Superior temporal gyrus (tissue), 1 donor: ENCODE data around the gene CHD5.

Experiments used
- DNase-seq: peaks from one replicate; pipeline ENCODE4 v3.0.0-alpha.2; 2016; ENCODE audit errors: extremely low spot score

The CHD5 gene

DNA sequence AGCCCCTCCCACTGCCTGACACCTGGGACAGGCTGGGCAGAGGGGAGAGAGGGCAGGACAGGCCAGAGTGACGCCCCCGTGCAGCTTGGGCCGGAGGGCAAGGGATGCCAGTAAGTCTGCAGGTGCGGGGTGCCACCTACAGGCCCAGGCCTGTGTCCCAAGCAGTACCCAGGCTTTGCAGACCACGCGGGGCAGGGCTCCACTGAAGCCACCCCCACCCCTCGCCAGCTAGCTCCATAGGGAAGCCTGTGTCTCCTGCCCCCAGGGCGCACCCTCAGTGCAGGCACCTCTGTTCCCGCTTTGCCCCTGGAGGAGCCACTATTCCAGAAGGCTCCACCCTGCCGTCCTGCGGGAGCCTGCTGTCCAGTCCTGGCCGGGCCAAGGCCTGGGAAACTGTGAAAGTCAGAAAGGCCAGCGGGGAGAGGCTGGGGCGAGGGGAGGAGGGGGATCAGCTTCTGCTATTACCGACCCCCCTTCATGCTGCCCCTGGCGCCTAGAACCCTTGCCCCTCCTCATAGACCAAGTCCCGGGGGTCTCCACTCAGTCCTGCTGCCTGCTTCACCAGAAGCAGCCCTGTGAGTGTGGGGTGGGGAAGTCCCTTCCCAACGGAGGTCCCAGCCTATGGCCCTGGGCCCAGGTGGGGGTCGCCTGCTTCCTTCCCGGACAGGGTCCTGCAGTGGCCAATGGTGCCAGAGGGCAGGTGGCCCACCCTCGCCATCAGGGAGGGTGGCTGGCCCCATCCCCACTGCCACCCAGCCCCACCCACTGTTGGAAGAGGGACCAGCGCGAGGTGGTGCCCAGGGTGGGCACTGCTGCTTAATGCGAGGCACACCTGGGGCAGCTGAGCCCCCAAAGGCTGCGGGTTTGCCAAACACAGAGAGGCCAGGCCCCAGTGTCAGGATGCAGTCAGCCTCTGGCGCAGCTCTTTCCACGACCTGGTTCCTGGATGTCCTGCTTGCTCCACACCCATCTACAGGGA is 80.0 kb downstream of the CHD5 start:
- DNase-seq, result no peak

DNA sequence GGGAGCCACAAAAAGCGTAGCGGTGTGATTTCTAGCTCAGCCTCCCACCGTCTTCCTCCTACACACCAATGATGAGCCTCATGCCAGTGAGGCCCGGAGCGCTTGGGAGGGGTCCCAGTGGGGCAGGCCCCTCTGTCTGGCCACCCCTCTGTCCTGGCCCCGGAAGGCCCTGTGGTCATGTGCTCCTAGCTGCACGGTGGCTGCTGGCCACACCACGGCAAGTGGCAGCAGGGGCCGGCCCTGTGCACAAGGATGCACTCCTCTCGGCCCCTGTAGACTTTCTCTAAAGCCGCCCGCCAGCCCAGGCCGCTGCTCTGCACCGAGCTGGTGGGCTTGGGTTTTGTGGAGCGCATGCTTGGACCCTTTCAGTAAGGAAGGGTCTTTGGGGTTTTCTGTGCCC is 80.8 kb downstream of the CHD5 start:
- DNase-seq, result no peak

DNA sequence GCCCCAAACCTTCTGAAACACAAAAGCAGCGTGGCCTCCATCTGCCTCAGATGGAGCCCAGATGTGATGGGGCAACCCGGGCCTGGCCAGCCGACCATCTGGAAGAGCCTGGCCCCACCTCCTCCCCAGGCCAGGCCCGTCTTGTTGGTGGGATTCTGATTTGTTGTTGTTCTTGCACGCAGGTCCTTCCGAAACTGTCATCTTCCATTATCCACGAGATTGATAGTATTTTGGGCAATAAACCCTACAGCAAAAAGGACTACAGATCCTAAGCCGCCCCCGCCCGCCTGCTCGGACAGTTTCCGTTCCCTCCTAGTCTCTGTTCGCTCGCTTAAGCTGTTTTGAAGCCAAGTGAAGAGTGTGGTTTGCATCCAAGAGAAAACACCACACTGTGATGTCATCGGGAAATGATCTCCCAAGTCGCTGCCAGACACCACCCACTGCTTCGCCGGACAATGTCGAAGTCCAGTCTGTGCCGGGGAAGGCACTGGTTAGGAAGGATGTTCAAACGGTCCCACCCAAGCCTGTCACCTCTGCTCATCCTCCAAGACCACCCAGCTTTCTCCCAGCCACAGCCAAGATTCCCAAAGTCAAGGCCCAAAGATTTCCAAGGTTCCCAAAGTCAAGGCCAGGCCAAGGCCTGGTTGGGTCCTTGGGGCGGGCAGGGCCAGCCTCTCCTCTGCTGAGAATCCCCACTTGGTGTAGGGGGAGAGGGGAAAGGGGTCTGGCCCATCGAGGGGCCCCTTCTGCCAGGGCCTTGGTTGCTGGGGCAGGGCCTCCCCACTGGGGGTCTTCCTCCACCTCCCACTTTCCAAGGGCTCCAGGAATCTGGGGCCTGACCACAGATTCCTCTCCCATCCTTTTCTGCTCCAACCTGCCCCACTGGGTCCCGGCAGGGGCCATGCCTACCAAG is 81.6 kb downstream of the CHD5 start:
- DNase-seq, result no peak

DNA sequence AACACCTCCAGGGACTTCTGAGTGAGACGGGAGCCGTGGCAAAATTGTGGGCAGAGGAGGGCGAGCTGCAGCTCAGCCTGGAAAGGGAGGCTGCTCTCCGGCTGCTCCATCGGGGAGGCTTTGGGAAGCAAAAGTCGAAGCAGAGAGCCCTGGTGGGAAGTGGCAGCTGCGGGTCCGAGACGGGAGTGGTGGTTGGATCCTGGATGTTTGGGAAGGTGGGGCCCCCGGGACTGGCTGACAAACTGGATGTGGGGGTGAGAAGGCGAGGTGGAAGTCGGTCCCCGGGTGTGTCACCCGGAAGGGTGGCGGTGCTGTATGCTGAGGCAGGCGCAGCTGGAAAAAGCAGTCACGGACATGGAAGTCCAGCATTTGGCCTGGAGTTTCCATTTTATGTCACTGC is 82.3 kb downstream of the CHD5 start:
- DNase-seq, result no peak

DNA sequence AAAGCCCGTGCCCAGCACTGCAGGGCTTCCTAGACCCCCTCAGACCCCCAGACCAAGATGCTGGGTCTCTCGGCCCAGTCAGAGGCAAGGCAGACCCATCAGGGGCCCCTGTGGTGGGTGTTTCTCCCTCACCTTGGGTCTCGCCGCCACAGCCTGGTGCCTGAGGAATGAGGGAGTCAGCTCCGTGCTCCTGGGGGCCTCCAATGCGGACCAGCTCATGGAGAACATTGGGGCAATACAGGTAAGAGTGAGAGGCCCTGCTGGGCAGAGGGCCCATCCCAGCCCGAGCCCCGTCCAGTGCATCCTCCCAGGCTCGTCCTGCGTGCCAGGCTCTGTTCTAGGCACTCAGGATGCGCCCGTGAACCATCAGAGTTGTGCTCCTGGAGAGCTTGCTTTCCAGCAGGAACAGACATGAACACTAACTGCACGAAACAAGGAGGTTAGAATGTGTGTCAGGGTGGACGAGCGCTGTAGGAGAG is 83.0 kb downstream of the CHD5 start:
- DNase-seq, result no peak

DNA sequence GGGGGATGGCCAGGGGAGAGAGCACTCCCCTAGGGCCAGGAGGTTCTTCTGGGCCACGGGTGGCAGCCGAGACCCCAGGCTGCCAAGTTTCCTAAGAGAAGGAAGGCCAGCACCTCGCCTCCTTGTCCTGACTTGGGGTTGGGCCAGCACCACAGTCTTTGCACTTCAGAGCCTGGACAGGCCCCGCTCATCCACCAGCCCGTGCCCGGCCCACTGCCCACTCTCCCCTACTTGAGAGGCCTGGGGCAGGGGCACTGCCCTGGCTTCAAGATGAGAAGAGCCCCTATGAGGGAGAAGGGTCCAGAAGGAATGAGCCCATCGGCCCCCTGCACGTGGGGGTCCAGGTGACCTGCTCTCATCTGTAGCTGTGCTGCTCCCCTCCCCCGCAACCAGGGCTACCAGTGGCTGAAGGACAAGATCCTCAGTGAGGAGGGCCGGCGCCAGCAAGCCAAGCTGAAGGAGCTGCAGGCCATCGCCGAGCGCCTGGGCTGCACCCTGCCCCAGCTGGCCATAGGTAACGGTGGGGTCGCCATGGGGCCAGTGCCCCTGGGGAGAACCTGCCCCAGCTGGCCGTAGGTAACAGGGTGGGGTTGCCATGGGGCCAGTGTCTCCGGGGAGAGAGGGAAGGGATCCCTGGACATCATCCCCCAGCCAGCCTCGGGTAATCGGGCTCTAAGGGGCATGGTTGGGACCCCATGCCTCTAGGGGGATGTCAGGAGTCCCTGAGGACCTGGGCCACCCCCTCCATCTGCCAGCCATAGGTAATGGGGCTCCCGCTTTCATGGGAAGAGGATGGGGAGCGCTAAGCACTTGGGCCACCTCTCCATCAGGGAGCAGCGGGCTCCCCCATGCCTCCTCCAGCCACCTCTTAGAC is 83.6 kb downstream of the CHD5 start:
- no peak for DNase-seq

DNA sequence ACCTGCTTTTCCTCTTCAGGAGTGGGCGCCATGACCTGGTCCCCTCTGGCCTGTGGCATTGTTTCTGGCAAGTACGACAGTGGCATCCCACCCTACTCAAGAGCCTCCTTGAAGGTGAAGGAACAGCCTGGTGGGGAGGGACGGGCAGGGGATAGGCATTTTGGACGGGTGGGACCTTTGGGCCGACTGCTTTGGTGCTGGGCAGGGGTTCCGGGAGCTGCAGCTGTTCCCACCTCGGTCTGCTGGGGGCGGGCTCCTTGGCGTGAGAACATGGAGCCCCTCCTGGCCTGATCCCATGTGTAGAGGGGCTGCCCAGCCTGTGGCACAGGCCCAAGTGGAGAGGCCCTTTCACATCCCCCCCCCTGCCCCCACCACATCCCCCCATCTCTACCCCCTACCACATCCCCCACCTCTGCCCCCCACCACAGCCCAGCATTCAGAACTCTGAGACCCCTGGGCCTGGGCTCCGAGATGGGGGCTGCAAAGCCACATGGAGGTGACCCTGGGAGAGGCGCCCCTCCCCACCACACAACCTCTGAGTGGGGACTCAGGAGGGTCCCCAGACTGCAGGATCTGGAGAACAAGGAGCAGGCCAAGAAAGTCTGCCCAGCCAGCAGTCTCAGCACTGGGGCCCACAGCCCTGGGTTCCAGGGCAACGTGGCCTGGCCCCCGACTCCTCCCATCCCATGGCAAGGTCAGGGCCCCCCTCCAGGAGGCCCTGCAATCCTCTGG is 84.4 kb downstream of the CHD5 start:
- DNase-seq, result no peak

DNA sequence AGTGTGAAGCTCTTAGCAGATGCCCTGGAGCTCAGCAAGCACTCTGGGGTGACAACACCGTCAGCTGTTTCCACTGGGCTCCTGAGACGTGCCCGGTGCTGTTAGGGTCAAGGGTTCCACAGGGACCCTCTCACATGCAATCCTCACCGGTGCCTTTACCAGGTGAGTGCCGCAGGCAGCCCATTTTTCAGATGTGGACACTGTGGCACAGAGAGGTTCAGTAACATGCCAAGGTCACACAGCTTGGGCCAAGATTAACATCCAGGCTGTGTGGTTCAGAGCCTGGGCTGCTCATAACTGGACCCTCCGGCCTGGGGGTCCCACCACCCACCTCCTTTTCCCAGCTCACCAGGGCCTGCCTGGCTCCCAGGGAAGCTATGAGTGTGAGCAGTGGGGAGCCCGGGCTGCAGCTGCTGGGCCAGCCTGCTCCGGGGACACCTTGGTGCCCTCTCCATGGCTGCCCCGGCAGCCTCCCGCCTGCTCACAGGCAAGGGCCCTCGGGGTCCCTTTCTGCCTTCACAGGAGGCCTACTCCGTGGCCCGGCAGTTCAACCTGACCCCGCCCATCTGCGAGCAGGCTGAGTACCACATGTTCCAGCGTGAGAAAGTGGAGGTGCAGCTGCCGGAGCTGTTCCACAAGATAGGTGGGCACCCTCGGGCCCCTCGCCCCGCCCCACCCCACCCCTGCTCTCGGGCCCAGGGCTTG is 85.2 kb downstream of the CHD5 start:
- DNase-seq, result no peak

DNA sequence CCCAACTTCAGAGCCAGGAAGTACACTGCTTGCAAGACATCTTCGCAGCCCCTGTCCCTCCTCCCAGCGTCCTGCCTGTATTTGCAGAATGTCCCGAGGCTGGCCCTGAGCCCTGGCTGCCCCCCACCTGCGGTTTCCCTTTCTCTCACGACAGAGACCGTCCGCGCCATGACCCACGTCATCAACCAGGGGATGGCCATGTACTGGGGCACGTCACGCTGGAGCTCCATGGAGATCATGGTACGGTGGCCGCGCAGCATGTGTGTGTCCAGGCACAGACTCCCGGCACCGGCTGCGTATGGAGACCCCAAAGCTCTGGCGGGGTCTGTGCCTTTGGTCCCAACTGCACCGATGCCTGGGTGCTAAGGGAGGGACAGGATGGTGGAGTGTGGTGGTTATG is 85.9 kb downstream of the CHD5 start:
- no peak for DNase-seq

DNA sequence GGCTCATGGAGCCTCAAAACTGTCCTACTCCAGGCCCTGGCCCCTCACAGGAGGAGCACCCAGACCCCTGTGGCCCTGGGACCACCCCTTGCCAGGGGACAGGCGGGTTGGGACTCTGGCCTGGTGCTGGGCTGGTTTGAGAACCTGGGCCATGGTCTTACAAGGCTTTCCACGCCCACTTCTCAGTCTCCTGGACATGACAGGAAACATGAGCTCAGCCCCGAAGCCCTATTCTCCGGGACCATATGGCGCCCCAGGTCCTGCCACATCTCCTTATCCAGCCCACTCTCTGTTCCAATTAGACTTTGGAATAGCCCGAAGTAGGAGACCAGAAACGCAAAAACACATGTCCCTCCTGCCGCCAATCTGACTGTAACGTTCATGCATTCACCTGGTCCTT is 86.5 kb downstream of the CHD5 start:
- no peak for DNase-seq

DNA sequence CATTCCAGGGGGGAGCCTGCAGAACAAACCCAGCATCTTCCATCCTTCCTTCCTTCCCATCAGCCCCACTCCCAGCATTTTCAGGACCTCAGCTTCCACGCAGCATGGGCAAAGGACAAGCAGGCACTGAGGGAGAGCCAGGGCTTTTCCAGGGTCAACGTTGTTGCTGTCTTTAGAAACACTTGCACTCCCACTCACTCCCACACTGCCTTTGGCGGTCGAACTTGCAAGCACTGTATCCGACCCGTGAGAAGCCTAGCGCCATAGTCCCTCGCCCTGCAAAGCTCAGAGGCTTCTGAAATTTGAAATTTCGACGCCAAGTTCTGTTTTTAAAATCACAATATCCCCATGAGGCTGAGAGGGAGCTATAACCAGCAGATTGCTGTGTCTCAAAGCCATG is 87.0 kb downstream of the CHD5 start:
- DNase-seq, result no peak

DNA sequence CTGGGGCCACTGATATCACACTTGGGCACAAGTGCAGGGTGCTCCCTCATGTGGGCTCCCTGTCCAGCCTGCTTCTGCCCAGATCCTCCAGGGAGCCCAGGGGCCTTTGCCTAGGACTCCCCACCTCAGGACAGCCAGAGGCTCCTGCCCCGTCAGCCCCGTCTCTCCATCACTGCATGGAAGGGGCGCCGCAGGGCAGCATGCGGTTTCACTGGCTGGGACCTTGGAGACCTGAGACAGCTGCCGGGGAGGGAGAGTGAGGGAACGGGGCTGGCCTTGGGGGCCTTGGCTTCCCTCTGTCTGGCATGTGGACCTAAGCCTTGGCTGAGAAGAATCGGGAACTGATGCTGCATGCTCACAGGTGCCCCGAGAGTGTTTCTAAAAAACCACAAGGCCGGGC is 87.9 kb downstream of the CHD5 start:
- no peak for DNase-seq

DNA sequence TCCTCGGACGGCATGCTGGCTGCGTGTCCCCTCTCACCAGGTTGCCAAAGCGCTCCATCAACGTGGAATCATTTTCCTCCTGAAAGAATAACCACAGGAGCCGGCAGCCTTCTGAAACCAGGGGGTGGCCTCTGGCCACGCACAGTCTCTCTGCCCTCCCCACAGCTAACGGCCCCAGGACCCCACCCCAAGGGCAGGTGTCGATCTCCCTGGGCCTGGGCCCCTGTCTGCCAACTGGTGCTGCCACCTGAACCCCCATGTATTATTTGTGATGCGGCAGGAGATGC is 88.4 kb downstream of the CHD5 start:
- DNase-seq, result no peak

DNA sequence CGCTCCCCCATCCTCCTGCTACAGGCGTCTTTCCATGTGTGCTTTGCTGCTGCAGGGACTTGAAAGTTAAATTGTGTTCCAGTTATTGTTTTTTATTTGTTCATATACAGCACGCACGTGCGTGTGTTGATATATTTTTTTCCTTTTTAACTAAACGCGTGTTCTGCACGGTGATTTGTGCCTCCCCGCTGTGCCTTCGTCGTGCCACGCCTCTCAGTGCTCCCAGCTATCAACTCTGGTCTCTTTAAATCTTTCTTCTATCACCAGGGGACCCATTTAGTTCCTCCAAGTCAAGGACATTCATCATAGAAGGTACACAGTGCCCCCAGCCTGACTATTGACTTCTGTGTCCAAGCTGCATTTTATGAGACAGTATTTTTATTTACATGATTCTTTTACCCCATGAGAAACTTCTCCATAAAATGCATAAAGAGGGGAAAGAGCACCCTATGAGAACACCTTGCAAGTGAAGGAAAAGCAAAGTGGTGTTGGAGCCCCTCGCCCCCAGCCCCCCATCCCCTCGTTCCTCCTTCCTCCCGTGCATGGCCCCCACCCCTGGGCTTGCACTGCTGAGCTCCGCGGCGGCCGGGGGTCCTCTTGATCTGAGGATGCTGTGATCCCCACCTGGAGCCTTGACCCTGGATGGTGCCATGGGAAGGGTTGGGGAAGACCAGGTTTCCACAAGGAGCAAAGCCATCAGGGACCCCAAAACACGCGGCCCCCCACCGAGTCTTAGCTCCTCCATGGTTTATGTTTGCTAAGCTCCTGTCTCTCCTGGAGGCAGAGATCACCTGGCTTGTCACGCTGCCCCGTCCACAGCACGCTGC is 88.9 kb downstream of the CHD5 start:
- no peak for DNase-seq

DNA sequence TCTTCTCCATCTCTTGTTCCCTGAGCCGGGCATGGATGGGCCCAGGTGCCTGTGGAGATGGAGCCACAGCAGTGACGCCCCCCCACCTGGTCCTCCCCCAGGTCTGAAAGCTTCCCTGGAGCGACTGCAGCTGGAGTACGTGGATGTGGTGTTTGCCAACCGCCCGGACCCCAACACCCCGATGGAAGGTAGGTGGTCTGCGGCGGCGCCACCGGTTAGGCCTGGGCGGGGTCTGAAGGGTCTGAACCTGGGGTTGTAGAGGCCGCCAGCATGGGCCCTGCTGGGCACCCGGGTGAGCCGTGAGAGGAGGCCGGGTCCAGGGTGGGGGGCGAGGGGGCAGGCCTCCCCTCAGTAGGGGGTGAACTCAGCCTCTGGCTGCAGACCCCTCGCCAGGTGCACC is 89.8 kb downstream of the CHD5 start:
- DNase-seq, result no peak

DNA sequence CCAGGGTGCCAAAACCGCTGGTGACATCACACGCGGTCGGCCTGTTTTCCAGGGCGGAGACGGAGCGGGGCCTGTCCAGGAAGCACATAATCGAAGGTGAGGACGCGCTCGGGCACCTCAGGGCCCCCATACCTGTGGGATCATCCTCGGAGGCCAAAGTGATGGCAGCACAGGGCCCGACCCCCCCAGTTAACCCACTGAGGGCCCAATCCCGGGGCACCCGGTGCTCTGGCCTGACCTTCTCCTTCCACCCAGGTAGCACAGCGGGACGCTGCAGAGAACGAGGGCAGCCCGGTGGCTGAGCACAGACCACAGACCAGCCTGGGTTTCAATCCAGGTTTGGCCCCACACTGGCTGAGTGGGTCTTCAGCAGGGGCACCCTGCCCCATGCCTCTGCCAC is 91.2 kb downstream of the CHD5 start:
- no peak for DNase-seq

DNA sequence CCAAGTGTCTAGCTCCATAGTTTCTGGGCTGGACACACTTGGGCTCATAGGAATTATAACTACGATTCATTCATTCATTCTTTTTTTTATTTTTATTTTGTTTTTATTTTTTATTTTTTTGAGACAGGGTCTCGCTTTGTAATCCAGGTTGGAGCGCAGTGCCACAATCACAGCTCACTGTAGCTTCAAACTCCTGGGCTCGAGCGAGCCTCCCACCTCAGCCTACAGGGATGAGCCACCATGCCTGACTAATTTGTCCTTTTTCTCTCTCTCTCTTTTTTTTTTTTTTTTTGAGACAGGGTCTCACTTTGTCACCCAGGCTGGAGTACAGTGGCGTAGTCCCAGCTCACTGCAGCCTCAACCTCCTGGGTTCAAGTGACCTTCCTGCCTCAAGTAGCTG is 92.2 kb downstream of the CHD5 start:
- no peak for DNase-seq

DNA sequence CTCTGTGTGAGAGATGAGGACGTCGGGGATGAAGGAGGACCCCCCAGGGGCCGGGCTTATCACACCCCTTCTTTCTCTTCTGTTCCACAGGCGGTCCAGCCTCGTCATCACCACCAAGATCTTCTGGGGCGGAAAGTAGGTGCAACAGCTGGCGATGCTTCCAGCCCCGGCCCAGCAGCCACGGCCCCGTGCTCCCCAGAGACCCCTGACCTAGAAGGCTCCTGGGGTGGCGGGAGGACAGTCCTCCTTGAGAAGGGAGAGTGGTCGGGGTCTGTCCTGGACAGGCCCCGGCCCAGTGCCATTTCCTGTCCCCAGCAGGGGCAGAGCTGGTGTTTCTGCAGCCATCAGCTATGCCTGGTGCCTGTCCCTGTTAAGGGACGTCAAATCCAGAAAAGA is 92.7 kb downstream of the CHD5 start:
- no peak for DNase-seq

DNA sequence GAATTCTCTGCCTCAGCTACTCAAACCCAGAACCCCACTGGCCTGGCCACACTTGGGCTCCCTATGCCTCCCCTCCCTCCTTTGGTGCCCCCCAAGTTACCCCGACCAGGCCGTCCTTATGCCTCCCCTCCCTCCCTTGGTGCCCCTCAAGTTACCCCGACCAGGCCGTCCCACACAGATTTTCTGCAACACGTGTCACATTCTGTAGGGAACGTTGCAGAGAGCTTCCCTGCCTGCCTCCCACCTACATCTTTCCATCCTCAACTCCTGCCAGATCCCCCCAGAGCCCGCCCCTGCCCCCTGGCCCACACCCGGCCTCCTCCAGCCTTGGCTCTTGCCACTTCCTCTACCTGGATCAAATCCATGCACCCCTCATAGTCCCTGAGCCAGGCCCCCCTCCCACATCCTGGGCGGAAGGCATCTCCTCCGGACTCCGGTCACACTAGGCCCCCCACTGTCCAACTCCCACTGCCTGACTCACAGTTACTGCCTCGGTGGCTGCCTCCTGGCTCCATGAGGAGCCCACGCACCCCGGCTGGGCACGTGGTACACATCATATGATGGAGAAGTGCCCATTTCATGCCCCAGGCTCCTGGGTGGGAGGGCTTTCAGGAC is 93.3 kb downstream of the CHD5 start:
- DNase-seq, result no peak
